ENCODE measurements around the gene SIAH1. TPM values are rescaled to one million over a fixed set of nuclear protein-coding genes. Genes with fewer than 3 reads are reported as not detected.

The SIAH1 gene
- total RNA-seq, 1 experiment from 2014 or later: 29.9 TPM

- TF ChIP-seq ZBTB43 (CRISPR knock-in tag; IDR thresholded peaks at IDR 0.05): peak; percentile 72; the same call in 1 of the 2 replicates
- no peak for TF ChIP-seq GRHL2 (CRISPR knock-in tag; IDR thresholded peaks at IDR 0.05; ENCODE audit: insufficient replicate concordance, severe bottlenecking)
- TF ChIP-seq, protein P1, sequence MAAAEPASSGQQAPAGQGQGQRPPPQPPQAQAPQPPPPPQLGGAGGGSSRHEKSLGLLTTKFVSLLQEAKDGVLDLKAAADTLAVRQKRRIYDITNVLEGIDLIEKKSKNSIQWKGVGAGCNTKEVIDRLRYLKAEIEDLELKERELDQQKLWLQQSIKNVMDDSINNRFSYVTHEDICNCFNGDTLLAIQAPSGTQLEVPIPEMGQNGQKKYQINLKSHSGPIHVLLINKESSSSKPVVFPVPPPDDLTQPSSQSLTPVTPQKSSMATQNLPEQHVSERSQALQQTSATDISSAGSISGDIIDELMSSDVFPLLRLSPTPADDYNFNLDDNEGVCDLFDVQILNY (CRISPR knock-in tag; IDR thresholded peaks at IDR 0.05): peak; percentile 49; the same call in 1 of the 2 replicates
- TF ChIP-seq, protein P2, sequence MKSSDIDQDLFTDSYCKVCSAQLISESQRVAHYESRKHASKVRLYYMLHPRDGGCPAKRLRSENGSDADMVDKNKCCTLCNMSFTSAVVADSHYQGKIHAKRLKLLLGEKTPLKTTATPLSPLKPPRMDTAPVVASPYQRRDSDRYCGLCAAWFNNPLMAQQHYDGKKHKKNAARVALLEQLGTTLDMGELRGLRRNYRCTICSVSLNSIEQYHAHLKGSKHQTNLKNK (CRISPR knock-in tag; IDR thresholded peaks at IDR 0.05): no peak
Measured at GRCh38 chr16:48385253-48386150, at the start of gene SIAH1 (continued).

GRCh38 chr16:48434653-48435317 is 49.6 kb upstream of the SIAH1 start:
- DNase-seq (ENCODE audit: low spot score) (no peak), ATAC-seq (no peak)
- ChIA-PET POLR2A (no interaction called here), CTCF (no interaction called here)
- H3K27ac Mint-ChIP-seq: no peak overlapping the region
- no peaks in the 10 kb centered on the region for H3K9me3 Mint-ChIP-seq
- H3K4me1 Mint-ChIP-seq: peaks cover 19% of the 10 kb centered on the region
- H3K27me3 Mint-ChIP-seq (ENCODE audit: low read depth): no peaks in the 10 kb centered on the region
- no peaks in the 10 kb centered on the region for H3K36me3 Mint-ChIP-seq
- TF ChIP-seq, protein P3, sequence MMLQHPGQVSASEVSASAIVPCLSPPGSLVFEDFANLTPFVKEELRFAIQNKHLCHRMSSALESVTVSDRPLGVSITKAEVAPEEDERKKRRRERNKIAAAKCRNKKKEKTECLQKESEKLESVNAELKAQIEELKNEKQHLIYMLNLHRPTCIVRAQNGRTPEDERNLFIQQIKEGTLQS (CRISPR knock-in tag; conservative IDR thresholded peaks at IDR 0.05): no peak
- no peak overlapping the region for H3K4me3 Mint-ChIP-seq

DNA sequence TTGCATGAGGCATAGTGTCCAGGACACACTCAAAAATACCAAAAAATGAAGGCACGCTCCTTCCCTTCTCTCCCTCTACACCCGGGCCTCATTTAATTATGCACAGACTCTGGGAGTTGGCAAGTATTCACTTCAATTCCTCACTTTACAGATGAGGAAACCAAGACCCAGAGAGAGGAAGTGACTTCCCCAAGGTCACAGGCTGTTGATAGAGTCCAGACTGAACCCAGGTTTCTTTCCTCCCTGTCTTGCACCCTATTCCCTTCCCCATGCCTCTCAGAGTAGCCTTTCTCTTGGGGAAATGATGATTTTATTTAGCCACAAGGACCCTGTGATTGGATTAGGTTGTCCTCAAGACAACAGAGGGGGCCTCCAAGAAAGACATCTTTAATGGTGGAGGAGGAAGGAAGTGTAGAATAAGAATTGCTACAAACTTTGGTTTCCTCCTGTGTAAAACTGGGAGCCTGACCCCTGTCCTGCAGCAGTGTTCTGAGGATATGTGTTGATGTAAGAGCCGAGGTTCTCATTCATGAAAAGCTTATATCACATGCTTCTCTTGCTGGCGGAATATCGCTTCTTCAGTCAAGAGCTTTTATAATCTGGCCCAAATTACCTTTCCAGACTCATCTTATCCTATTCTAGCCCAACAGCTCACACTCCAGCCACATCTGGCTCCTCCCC is 48.8 kb upstream of the SIAH1 start:
- H3K9me3 Mint-ChIP-seq: peaks cover 3% of the 10 kb centered on the region; the same call in 1 of the 2 replicates
- DNase-seq (ENCODE audit: low spot score) (no peak), ATAC-seq (no peak)
- no peaks in the 10 kb centered on the region for H3K36me3 Mint-ChIP-seq
- no peak overlapping the region for H3K27ac Mint-ChIP-seq
- peaks cover 19% of the 10 kb centered on the region for H3K4me1 Mint-ChIP-seq
- ChIA-PET CTCF (no interaction called here), POLR2A (no interaction called here)
- no peaks in the 10 kb centered on the region for H3K27me3 Mint-ChIP-seq (ENCODE audit: low read depth)
- no peak overlapping the region for H3K4me3 Mint-ChIP-seq
- TF ChIP-seq ATF6 (CRISPR knock-in tag; IDR thresholded peaks at IDR 0.05) (no peak), ETV6 (CRISPR knock-in tag; IDR thresholded peaks at IDR 0.05) (no peak), ZBTB21 (CRISPR knock-in tag; IDR thresholded peaks at IDR 0.05; ENCODE audit: borderline replicate concordance) (no peak), RELA (CRISPR knock-in tag; IDR thresholded peaks at IDR 0.05; ENCODE audit: borderline replicate concordance) (no peak), ZSCAN18 (CRISPR knock-in tag; IDR thresholded peaks at IDR 0.05) (no peak), STAT6 (CRISPR knock-in tag; conservative IDR thresholded peaks at IDR 0.05; ENCODE audit: low read depth) (no peak), NR2C2 (CRISPR knock-in tag; IDR thresholded peaks at IDR 0.05) (no peak), ZNF138 (CRISPR knock-in tag; conservative IDR thresholded peaks at IDR 0.05) (no peak), ZNF671 (CRISPR knock-in tag; IDR thresholded peaks at IDR 0.05) (no peak)
- TF ChIP-seq, protein P4, sequence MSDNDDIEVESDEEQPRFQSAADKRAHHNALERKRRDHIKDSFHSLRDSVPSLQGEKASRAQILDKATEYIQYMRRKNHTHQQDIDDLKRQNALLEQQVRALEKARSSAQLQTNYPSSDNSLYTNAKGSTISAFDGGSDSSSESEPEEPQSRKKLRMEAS (CRISPR knock-in tag; IDR thresholded peaks at IDR 0.05): no peak
- TF ChIP-seq, protein P5, sequence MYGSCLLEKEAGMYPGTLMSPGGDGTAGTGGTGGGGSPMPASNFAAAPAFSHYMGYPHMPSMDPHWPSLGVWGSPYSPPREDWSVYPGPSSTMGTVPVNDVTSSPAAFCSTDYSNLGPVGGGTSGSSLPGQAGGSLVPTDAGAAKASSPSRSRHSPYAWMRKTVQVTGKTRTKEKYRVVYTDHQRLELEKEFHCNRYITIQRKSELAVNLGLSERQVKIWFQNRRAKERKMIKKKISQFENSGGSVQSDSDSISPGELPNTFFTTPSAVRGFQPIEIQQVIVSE (CRISPR knock-in tag; IDR thresholded peaks at IDR 0.05; ENCODE audit: borderline replicate concordance): no peak
- TF ChIP-seq, protein P2 (CRISPR knock-in tag; IDR thresholded peaks at IDR 0.05): no peak

Data from WTC11 (cell line).